KOPT-K1 (cell line): Measurements from ENCODE around the gene BAD.

Experiments used
- H3K27ac ChIP-seq: fragments of 200-600 bp; sonication (generic); 2 replicates; pipeline ENCODE4 v1.5.1; 2016; ENCODE audit warnings: antibody characterized with exemption, mild to moderate bottlenecking, low read depth, low read length; ENCODE audit not compliant: poor library complexity, severe bottlenecking
- H3K36me3 ChIP-seq: fragments of 200-600 bp; sonication (generic); 2 replicates; pipeline ENCODE4 v1.5.1; 2017; ENCODE audit warnings: antibody characterized with exemption, mild to moderate bottlenecking, low read length, moderate library complexity; ENCODE audit not compliant: insufficient read depth
- H3K9me3 ChIP-seq: fragments of 200-600 bp; sonication (generic); 2 replicates; pipeline ENCODE4 v1.5.1; 2017; ENCODE audit warnings: antibody characterized with exemption, low read length, mild to moderate bottlenecking; ENCODE audit not compliant: insufficient read depth, poor library complexity, severe bottlenecking

BAD gene

DNA sequence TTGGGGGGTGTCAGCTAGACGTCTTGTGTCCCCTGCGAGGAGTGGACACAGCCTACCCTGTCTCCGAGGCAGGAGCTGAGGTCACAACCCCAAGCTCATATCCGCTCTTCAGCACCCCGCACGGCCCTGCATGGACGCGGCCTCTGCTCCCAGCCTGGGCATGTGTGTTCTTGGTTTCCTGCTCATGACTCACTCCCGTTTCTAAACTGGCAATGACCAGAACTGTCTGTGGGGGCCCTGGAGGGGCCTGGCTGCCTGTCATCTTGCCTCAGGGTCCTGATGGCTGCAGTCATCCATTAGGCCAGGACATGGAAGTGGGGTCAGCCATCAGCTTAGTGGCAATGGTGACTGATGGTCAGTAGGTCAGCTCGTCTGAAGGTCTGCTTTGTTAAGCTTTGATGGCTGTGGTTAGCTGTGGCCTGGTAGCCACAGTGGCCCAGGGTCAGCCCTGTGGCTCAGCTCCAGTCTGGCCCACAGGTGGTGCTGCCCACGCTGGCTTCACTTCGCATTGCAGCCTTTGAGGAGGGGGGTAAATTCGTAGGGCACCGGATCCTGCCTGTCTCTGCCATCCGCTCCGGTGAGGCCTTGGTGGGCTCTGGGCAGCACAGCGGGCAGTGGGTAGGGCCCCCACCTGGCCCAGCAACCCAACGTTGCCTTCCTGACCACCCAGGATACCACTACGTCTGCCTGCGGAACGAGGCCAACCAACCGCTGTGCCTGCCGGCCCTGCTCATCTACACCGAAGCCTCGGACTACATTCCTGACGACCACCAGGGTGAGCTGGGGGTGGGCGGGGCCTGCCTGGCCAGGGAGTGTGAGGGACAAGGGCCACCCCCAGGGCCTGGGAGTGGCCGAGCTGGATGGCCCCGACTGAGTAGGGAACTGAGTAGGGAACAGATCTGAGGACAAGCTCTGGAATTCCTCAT is 21.2 kb downstream of the BAD start:
- Histone ChIP-seq H3K36me3 (peaks cover 16% of the 10 kb centered on the region; the same call in 1 of the 2 replicates), H3K9me3 (no peaks in the 10 kb centered on the region), H3K27ac (no peak overlapping the region)

DNA sequence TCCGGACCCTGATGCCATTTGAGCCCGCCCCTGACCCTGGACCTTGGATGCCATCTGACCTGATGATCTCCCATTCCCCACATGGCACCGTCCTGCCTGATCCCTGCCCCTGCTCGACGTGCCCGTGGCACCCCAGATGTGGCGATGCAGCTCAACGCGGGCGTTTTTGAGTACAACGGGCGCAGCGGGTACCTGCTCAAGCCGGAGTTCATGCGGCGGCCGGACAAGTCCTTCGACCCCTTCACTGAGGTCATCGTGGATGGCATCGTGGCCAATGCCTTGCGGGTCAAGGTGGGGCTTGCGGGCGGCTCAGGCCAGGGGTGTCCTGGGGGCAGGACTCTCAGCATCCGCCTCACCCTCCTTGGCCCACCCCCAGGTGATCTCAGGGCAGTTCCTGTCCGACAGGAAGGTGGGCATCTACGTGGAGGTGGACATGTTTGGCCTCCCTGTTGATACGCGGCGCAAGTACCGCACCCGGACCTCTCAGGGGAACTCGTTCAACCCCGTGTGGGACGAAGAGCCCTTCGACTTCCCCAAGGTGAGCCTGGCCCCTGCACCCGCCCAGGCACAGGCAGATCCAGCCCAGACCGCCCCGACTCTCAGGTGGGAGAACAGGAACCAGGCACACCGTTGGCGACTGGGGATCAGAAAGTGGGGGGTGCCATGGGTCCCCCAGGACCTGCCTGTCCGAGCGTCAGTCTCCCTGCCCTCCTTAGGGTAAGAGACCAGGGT is 22.0 kb downstream of the BAD start:
- Histone ChIP-seq H3K9me3 (no peaks in the 10 kb centered on the region), H3K27ac (no peak overlapping the region), H3K36me3 (peaks cover 18% of the 10 kb centered on the region; the same call in 1 of the 2 replicates)

- Histone ChIP-seq H3K36me3 (peaks cover 19% of the 10 kb centered on the region; the same call in 1 of the 2 replicates), H3K9me3 (no peaks in the 10 kb centered on the region), H3K27ac (no peak overlapping the region)
These were observed 22.8 kb downstream of the BAD start for GRCh38 chr11:64261556-64262080.

DNA sequence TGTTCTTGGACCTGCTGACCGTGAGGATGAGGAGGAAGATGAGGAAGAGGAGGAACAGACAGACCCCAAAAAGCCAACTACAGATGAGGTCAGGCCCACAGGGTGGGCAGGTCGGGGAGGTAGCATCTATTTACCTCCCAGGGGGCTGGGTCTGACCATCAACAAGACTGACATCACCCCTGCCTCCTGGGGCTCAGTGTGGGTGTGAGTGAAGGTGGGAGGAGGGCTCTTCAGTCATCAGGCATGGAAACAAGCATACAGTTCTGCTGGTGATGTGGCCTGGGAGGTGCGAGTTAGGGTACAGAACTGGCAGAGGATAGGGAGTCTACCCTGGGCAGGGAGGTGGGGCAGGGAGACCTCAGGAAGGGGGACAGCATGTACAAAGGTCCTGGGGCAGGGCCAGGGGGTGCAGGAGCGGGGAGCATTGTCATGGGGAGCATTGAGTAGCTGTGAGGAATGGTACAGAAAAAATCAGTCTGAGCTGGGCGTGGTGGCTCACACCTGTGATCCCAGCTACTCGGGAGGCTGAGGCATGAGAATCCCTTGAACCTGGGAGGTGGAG is 24.2 kb downstream of the BAD start:
- Histone ChIP-seq H3K27ac (no peak overlapping the region), H3K9me3 (no peaks in the 10 kb centered on the region), H3K36me3 (peaks cover 24% of the 10 kb centered on the region; the same call in 1 of the 2 replicates)

GRCh38 chr11:64259533-64260067 is 24.9 kb downstream of the BAD start:
- no peak overlapping the region for H3K27ac ChIP-seq
- peaks cover 24% of the 10 kb centered on the region; the same call in 1 of the 2 replicates for H3K36me3 ChIP-seq
- no peaks in the 10 kb centered on the region for H3K9me3 ChIP-seq

- Histone ChIP-seq H3K9me3 (no peaks in the 10 kb centered on the region), H3K27ac (no peak overlapping the region), H3K36me3 (peaks cover 24% of the 10 kb centered on the region; the same call in 1 of the 2 replicates)
These were observed 25.4 kb downstream of the BAD start for GRCh38 chr11:64258946-64259532.

- H3K27ac ChIP-seq: no peak overlapping the region
- H3K36me3 ChIP-seq: peaks cover 24% of the 10 kb centered on the region; the same call in 1 of the 2 replicates
- no peaks in the 10 kb centered on the region for H3K9me3 ChIP-seq
These were observed 26.1 kb downstream of the BAD start for GRCh38 chr11:64258356-64258755.

- H3K27ac ChIP-seq: no peak overlapping the region
- peaks cover 24% of the 10 kb centered on the region; the same call in 1 of the 2 replicates for H3K36me3 ChIP-seq
- no peaks in the 10 kb centered on the region for H3K9me3 ChIP-seq
These were observed 28.2 kb downstream of the BAD start for GRCh38 chr11:64256300-64256699.

DNA sequence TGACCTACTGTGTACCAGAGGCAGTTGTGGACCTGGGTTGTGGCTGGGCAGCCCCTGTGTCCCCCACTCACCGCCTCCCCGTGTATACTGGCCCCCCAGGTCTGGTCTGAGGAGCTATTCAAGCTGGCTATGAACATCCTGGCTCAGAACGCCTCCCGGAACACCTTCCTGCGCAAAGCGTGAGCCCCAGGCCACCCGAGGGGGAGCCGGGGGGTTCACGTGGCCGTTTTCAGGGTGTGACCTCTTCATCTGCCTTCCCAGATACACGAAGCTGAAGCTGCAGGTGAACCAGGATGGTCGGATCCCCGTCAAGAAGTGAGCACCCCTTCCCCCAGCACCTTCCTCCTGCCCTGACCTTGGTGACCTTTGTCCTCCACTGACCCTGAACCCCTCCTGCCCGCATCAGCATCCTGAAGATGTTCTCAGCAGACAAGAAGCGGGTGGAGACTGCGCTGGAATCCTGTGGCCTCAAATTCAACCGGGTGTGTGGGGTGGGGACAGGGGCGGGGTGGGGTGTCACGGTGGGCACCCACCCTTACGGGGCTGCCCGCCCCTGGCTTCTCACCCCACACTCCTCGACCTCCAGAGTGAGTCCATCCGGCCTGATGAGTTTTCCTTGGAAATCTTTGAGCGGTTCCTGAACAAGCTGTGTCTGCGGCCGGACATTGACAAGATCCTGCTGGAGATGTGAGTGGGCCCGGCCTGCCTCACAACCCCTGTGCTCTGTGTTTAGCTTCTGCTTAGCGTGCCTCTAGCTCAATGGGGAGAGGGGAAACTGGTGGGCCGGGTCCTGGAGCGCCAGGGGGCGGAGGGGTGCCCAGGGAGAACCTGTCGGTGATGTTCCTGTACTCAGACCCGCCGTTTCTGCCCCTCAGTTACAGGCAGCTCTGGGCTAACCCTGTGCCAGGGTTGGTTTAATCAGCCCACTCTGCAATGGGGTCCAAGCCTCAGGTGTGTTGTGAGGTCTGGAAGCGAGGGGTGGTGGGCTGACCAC is 29.0 kb downstream of the BAD start:
- no peaks in the 10 kb centered on the region for H3K9me3 ChIP-seq
- H3K27ac ChIP-seq: no peak overlapping the region
- H3K36me3 ChIP-seq: peaks cover 24% of the 10 kb centered on the region; the same call in 1 of the 2 replicates

GRCh38 chr11:64254326-64254725 is 30.1 kb downstream of the BAD start:
- H3K9me3 ChIP-seq: no peaks in the 10 kb centered on the region
- no peak overlapping the region for H3K27ac ChIP-seq
- peaks cover 14% of the 10 kb centered on the region; the same call in 1 of the 2 replicates for H3K36me3 ChIP-seq

- H3K9me3 ChIP-seq: no peaks in the 10 kb centered on the region
These were observed 31.0 kb downstream of the BAD start for GRCh38 chr11:64253481-64253880.

GRCh38 chr11:64253043-64253442 is 31.4 kb downstream of the BAD start:
- H3K27ac ChIP-seq: no peak overlapping the region
- peaks cover 7% of the 10 kb centered on the region; the same call in 1 of the 2 replicates for H3K36me3 ChIP-seq

More at GRCh38 chr11:64253481-64253880, 31.0 kb downstream of the BAD start:
- Histone ChIP-seq H3K36me3 (peaks cover 10% of the 10 kb centered on the region; the same call in 1 of the 2 replicates), H3K27ac (no peak overlapping the region)

More at GRCh38 chr11:64253043-64253442, 31.4 kb downstream of the BAD start:
- H3K9me3 ChIP-seq: no peaks in the 10 kb centered on the region
